OCI-LY7 (cell line): ENCODE data around the gene IGFBP2. TPM values are rescaled to one million over a fixed set of nuclear protein-coding genes. Genes with fewer than 3 reads are reported as not detected.

Source experiments
- BruUV-seq: library from RNA; stranded (reverse); fragments of 400-500 nt; replicated peaks from 2 replicates; lab custom pipeline; 2021; lab: Mats Ljungman, UMichigan
- CTCF ChIA-PET: fragments of 300-600 bp; sonication (Branson Sonifier 250); formaldehyde crosslinking; loops from one replicate; lab custom pipeline; 2022; ENCODE audit warnings: antibody characterized with exemption; ENCODE audit not compliant: unreplicated experiment; lab: Charles Lee
- POLR2A ChIA-PET: fragments of 300-600 bp; sonication (Branson Sonifier 250); formaldehyde crosslinking; loops from one replicate; lab custom pipeline; 2022; ENCODE audit warnings: antibody characterized with exemption; lab: Charles Lee
- DNase-seq: peaks from one replicate; pipeline ENCODE4 v3.0.0-alpha.2; 2015; ENCODE audit warnings: low spot score
- H2AFZ ChIP-seq: fragments of 200-600 bp; sonication (generic), shearing (Covaris generic); 2 replicates; pipeline ENCODE4 v1.6.1; 2014; ENCODE audit warnings: mild to moderate bottlenecking, antibody characterized with exemption, low read length, moderate library complexity
- H3K27ac ChIP-seq: fragments of 200-600 bp; sonication (generic); 2 replicates; pipeline ENCODE4 v1.5.1; 2014; ENCODE audit warnings: mixed run types, low read depth, mild to moderate bottlenecking, moderate library complexity, low read length, inconsistent platforms; ENCODE audit not compliant: poor library complexity, severe bottlenecking
- H3K36me3 ChIP-seq: fragments of 200-600 bp; sonication (generic); 2 replicates; pipeline ENCODE4 v1.6.1; 2014; ENCODE audit warnings: mild to moderate bottlenecking, antibody characterized with exemption, low read length, moderate library complexity, mixed read lengths; ENCODE audit not compliant: insufficient read depth
- H3K4me1 ChIP-seq: fragments of 200-600 bp; sonication (generic); 2 replicates; pipeline ENCODE4 v1.5.1; 2014; ENCODE audit warnings: mild to moderate bottlenecking, low read length; ENCODE audit not compliant: insufficient read depth, poor library complexity, severe bottlenecking
- H3K4me2 ChIP-seq: fragments of 200-600 bp; sonication (generic); 2 replicates; pipeline ENCODE4 v1.6.1; 2014; ENCODE audit warnings: mild to moderate bottlenecking, low read length
- H3K4me3 ChIP-seq: fragments of 200-600 bp; sonication (generic); 2 replicates; pipeline ENCODE4 v1.5.1; 2014; ENCODE audit warnings: mild to moderate bottlenecking, low read depth, low read length; ENCODE audit not compliant: poor library complexity, severe bottlenecking
- H3K79me2 ChIP-seq: fragments of 200-600 bp; sonication (generic); 2 replicates; pipeline ENCODE4 v1.6.1; 2016; ENCODE audit warnings: low read depth, mild to moderate bottlenecking, low read length, moderate library complexity, mixed read lengths; ENCODE audit not compliant: insufficient read depth
- H3K9me2 ChIP-seq: fragments of 200-600 bp; sonication (generic); 2 replicates; pipeline ENCODE4 v1.6.1; 2016; ENCODE audit warnings: mild to moderate bottlenecking, low read length, mixed read lengths; ENCODE audit not compliant: insufficient read depth
- H3K9me3 ChIP-seq: fragments of 200-600 bp; sonication (generic); 2 replicates; pipeline ENCODE4 v1.6.1; 2014; ENCODE audit warnings: mild to moderate bottlenecking, mixed run types, low read length, mixed read lengths
- H4K20me1 ChIP-seq: fragments of 200-600 bp; sonication (generic); 2 replicates; pipeline ENCODE4 v1.6.1; 2014; ENCODE audit warnings: mild to moderate bottlenecking, antibody characterized with exemption, low read length, moderate library complexity, mixed read lengths; ENCODE audit not compliant: insufficient read depth
- EZH2phosphoT487 ChIP-seq: fragments of 200-600 bp; sonication (generic); IDR thresholded peaks from 2 replicates; pipeline ENCODE4 v1.6.1; 2018; ENCODE audit warnings: low read depth, borderline replicate concordance, mild to moderate bottlenecking, mixed run types, antibody characterized with exemption, low read length, moderate library complexity, mixed read lengths
- intact Hi-C: fragments of 100-400 bp; cut with micrococcal nuclease; formaldehyde crosslinking; loops from one replicate; pipeline ENCODE4 v1.10.0; 2022; ENCODE audit not compliant: unreplicated experiment
- total RNA-seq, 2 experiments: library from RNA; depleted of rRNA in 1 of 2; stranded (reverse); fragments of >200 nt in 1 of 2; shearing (Covaris generic) in 1 of 2; gene quantifications; 2 replicates each; pipeline ENCODE4 v1.2.3, GENCODE V29; 2014 to 2022
- TF ChIP-seq, protein P1 (sequence below): fragments of 200-600 bp; sonication (generic); conservative IDR thresholded peaks from 2 replicates; pipeline ENCODE4 v1.5.1; 2014; ENCODE audit warnings: mild to moderate bottlenecking, antibody characterized with exemption, low read length, moderate library complexity, mixed read lengths

Gene IGFBP2
- total RNA-seq, 2 experiments from 2014 or later: 0.66 TPM; not detected in 1

DNA sequence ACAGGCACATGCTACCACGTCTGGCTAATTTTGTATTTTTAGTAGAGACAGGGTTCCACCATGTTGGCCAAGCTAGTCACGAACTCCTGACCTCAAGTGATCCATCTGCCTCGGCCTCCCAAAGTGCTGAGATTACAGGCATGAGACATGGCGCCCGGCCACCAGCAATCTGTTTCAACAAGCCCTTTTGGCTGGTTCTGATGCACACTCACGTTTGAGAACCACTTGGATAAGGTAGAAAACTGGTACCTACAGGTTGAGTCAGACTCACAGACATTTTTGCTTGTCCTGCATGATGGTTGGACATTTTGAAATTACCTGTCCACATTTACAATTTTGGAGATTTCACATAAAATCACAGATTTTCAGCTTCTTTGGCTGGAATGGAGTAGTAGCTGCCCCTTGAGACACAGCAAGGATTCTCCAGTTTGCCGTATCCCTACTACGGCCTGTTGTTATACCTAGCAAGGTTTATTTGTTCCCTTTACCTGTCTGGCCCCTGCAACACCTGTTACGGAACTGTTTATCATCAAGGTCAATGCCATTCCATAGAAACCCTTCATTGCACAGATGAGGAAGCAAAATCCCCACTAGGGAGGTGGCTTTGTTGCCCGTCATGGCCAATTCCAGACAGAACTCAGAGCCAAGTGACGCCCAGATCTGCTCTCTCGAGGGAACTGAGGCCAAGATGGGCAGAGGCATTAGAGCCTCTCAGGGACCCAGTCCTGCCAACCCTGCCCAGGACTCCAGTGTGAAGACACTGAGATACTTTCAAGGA lies 31.4 kb upstream of the IGFBP2 start:
- ChIA-PET CTCF (no interaction called here), POLR2A (interaction anchor here (0.7 to 0.8 kb wide), 4 partner anchors 14 to 301 kb away, joined by 3 to 4 read pairs (median 3); no protein-coding TSS in a partner anchor)
- Histone ChIP-seq H3K79me2 (no peaks in the 10 kb centered on the region), H3K4me1 (peaks cover 38% of the 10 kb centered on the region), H3K9me2 (no peaks in the 10 kb centered on the region), H3K9me3 (no peaks in the 10 kb centered on the region), H3K36me3 (no peaks in the 10 kb centered on the region), H4K20me1 (no peaks in the 10 kb centered on the region), H3K4me2 (no peak overlapping the region), H3K4me3 (no peak overlapping the region), H3K27ac (no peak overlapping the region), H2AFZ (no peak overlapping the region)
- no TSS peak for BruUV-seq
- no peak for DNase-seq
- intact Hi-C loops: no loop called here
- no peak for TF ChIP-seq EZH2phosphoT487
- TF ChIP-seq, protein P1, sequence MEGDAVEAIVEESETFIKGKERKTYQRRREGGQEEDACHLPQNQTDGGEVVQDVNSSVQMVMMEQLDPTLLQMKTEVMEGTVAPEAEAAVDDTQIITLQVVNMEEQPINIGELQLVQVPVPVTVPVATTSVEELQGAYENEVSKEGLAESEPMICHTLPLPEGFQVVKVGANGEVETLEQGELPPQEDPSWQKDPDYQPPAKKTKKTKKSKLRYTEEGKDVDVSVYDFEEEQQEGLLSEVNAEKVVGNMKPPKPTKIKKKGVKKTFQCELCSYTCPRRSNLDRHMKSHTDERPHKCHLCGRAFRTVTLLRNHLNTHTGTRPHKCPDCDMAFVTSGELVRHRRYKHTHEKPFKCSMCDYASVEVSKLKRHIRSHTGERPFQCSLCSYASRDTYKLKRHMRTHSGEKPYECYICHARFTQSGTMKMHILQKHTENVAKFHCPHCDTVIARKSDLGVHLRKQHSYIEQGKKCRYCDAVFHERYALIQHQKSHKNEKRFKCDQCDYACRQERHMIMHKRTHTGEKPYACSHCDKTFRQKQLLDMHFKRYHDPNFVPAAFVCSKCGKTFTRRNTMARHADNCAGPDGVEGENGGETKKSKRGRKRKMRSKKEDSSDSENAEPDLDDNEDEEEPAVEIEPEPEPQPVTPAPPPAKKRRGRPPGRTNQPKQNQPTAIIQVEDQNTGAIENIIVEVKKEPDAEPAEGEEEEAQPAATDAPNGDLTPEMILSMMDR: no peak

DNA sequence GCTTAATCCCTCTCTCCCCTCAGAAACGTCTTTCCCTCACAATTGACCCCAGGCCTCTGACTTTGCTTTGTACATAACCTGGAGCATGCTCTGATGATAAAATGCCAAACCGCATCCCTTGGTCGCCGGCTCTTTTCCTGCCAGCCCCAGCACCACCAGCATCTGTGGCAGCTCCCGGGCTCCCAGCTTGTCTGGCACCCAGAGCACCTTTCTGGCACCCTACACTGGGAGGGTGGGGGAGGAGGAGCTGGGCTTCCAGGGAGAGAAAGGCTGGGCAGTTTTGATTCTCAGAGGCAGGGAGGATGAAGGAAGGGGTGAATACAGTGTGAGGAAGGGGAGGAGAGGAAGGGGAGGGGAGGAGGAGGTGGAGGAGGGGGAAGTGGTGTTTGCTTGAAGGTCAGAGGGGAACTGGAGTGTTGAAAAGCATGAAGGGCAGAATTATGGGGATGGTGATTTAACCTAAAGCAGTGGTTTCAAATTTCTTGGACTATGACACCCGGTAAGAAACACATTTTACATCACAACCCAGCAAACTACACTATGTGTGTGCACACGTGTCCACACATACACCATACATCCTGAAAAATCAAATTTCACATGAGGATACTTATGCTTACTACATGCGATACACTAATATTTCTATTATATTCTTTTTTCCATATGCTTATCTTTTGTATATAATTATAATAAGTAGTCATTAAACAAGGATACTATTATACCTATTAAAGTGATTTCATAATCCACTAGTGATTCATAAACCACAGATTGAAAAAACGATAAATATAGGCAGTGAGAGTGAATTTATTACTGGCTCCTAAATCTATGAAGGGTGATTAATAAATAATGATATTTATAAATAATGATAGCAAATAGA lies 30.0 kb upstream of the IGFBP2 start:
- Histone ChIP-seq H2AFZ (no peak overlapping the region), H3K27ac (no peak overlapping the region), H3K9me3 (no peaks in the 10 kb centered on the region), H3K9me2 (no peaks in the 10 kb centered on the region), H3K4me3 (no peak overlapping the region), H3K36me3 (no peaks in the 10 kb centered on the region), H4K20me1 (no peaks in the 10 kb centered on the region), H3K4me1 (peaks cover 46% of the 10 kb centered on the region), H3K4me2 (no peak overlapping the region), H3K79me2 (no peaks in the 10 kb centered on the region)
- POLR2A ChIA-PET: interaction anchor here (0.7 kb wide), 1 partner anchor 20 kb away, joined by 3 read pairs; no protein-coding TSS in a partner anchor
- intact Hi-C loops: no loop called here
- no TSS peak for BruUV-seq
- TF ChIP-seq EZH2phosphoT487: no peak
- TF ChIP-seq, protein P1: no peak
- CTCF ChIA-PET: interaction anchor here (0.6 kb wide), 1 partner anchor 41 kb away, joined by 6 read pairs; no protein-coding TSS in a partner anchor
- DNase-seq: peak; percentile 11
